ENCODE data around the gene QRFP.

Gene QRFP

GRCh38 chr9:130865921-130866320 is 30.7 kb downstream of the QRFP start:
- Histone ChIP-seq H3K4me1 (ENCODE audit: control insufficient read depth, insufficient read depth, low read length) (peaks cover 67% of the 10 kb centered on the region), H3K9me3 (ENCODE audit: control insufficient read depth in 2 of 2, low read length in 2 of 2) (no peaks in the 10 kb centered on the region), H3K27me3 (ENCODE audit: control insufficient read depth in 1 of 2, insufficient read depth in 2 of 2, low read length in 2 of 2) (no peaks in the 10 kb centered on the region), H3K27ac (ENCODE audit: low read length) (peak overlapping the region; percentile 31), H3K4me3 (ENCODE audit: low read length in 2 of 2) (no peak overlapping the region), H3K9ac (ENCODE audit: low read length in 2 of 2) (no peak overlapping the region), H3K36me3 (ENCODE audit: control insufficient read depth in 2 of 2, insufficient read depth in 2 of 2, low read length in 2 of 2) (peaks cover 15 to 26% of the 10 kb centered on the region in 2 donors)

DNA sequence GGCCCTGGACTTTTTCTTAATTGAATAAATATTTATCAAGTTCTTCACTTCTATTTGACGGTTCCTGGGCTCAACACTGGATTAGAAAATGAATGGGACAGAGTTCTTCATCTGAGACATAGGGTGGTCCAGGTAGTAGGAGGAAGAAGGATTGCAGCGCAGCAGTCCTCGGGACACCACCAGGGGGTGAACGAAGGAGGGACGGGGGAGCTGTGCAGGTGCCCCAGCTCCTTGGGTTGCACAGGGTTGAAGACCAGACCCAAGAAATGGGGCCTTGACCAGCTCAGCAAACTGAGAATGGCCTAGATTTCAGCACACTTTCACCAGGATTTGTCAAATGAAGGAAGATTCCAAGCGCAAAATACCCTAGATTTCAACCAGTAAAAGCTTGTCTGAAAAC is 32.1 kb downstream of the QRFP start:
- H3K9ac ChIP-seq (ENCODE audit: low read length in 2 of 2) = no peak overlapping the region
- peaks cover 70% of the 10 kb centered on the region for H3K4me1 ChIP-seq (ENCODE audit: control insufficient read depth, insufficient read depth, low read length)
- no peak overlapping the region for H3K4me3 ChIP-seq (ENCODE audit: low read length in 2 of 2)
- no peaks in the 10 kb centered on the region for H3K9me3 ChIP-seq (ENCODE audit: control insufficient read depth in 2 of 2, low read length in 2 of 2)
- H3K27me3 ChIP-seq (ENCODE audit: control insufficient read depth in 1 of 2, insufficient read depth in 2 of 2, low read length in 2 of 2) = no peaks in the 10 kb centered on the region
- H3K36me3 ChIP-seq (ENCODE audit: control insufficient read depth in 2 of 2, insufficient read depth in 2 of 2, low read length in 2 of 2) = peaks cover 18 to 22% of the 10 kb centered on the region in 2 donors
- no peak overlapping the region for H3K27ac ChIP-seq (ENCODE audit: low read length)

GRCh38 chr9:130862747-130863146 is 33.9 kb downstream of the QRFP start:
- Histone ChIP-seq H3K36me3 (ENCODE audit: control insufficient read depth in 2 of 2, insufficient read depth in 2 of 2, low read length in 2 of 2) (peaks cover 14 to 21% of the 10 kb centered on the region in 2 donors), H3K9me3 (ENCODE audit: control insufficient read depth in 2 of 2, low read length in 2 of 2) (no peaks in the 10 kb centered on the region), H3K9ac (ENCODE audit: low read length in 2 of 2) (no peak overlapping the region), H3K4me3 (ENCODE audit: low read length in 2 of 2) (no peak overlapping the region), H3K4me1 (ENCODE audit: control insufficient read depth, insufficient read depth, low read length) (peaks cover 81% of the 10 kb centered on the region), H3K27ac (ENCODE audit: low read length) (peak overlapping the region; percentile 67), H3K27me3 (ENCODE audit: control insufficient read depth in 1 of 2, insufficient read depth in 2 of 2, low read length in 2 of 2) (no peaks in the 10 kb centered on the region)

GRCh38 chr9:130862217-130862616 is 34.4 kb downstream of the QRFP start:
- peaks cover 15 to 21% of the 10 kb centered on the region in 2 donors for H3K36me3 ChIP-seq (ENCODE audit: control insufficient read depth in 2 of 2, insufficient read depth in 2 of 2, low read length in 2 of 2)
- H3K27me3 ChIP-seq (ENCODE audit: control insufficient read depth in 1 of 2, insufficient read depth in 2 of 2, low read length in 2 of 2) = no peaks in the 10 kb centered on the region
- no peak overlapping the region for H3K9ac ChIP-seq (ENCODE audit: low read length in 2 of 2)
- peak overlapping the region; percentile 67 for H3K27ac ChIP-seq (ENCODE audit: low read length)
- H3K4me1 ChIP-seq (ENCODE audit: control insufficient read depth, insufficient read depth, low read length) = peaks cover 79% of the 10 kb centered on the region
- H3K4me3 ChIP-seq (ENCODE audit: low read length in 2 of 2) = no peak overlapping the region
- no peaks in the 10 kb centered on the region for H3K9me3 ChIP-seq (ENCODE audit: control insufficient read depth in 2 of 2, low read length in 2 of 2)

- peak overlapping the region in 1 of 2 donors; percentile 47 for H3K4me3 ChIP-seq (ENCODE audit: low read length in 2 of 2)
- no peaks in the 10 kb centered on the region for H3K9me3 ChIP-seq (ENCODE audit: control insufficient read depth in 2 of 2, low read length in 2 of 2)
- H3K4me1 ChIP-seq (ENCODE audit: control insufficient read depth, insufficient read depth, low read length) = peaks cover 72% of the 10 kb centered on the region
- H3K27me3 ChIP-seq (ENCODE audit: control insufficient read depth in 1 of 2, insufficient read depth in 2 of 2, low read length in 2 of 2) = no peaks in the 10 kb centered on the region
- H3K27ac ChIP-seq (ENCODE audit: low read length) = peak overlapping the region; percentile 88
- H3K9ac ChIP-seq (ENCODE audit: low read length in 2 of 2) = peak overlapping the region; percentile 34 to 51
- H3K36me3 ChIP-seq (ENCODE audit: control insufficient read depth in 2 of 2, insufficient read depth in 2 of 2, low read length in 2 of 2) = peaks cover 21 to 22% of the 10 kb centered on the region in 2 donors
Observed at GRCh38 chr9:130861372-130862180, 35.0 kb downstream of the QRFP start.

DNA sequence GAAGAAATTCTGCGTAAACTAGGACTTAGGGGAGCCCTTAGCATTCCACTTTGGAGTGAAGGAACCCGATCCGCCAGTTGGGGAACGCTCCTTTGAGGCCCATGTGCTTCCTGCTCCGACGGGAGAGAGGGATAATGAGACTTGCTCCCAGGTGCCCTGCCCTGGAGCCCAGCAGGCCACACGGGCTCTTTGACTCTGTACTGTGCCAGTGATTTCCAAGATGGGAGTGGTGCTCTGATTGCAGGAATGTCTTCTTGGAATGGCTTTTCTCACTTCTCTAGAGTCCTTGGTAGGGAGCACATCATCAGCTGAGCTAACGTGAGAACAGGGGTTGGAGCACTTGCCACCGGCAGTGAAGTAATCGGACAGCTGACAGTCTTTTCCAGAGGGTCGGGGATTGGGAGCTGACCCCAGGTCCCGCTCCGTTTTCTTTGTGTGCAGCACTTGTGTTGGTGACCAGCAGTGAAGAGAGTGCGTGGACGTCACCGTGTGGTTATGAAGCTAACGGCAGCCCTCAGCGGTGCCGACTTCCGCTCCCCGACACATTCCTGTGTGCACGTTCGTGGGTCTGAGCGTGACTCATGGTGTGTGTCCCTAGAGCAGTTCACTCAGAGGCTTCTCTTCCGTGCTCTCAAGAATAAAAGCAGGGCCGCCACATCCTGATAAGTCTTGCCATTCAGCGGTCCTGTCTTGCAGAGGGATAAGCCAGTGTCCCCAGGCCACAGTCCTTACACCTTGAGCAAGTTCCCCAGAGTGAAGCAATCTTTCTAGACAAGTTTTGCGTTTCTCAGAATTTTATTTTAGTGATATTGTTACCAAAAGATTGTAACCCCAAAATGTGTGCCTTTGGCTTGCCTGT is 35.9 kb downstream of the QRFP start:
- peak overlapping the region; percentile 88 for H3K27ac ChIP-seq (ENCODE audit: low read length)
- peaks cover 26 to 29% of the 10 kb centered on the region in 2 donors for H3K36me3 ChIP-seq (ENCODE audit: control insufficient read depth in 2 of 2, insufficient read depth in 2 of 2, low read length in 2 of 2)
- H3K27me3 ChIP-seq (ENCODE audit: control insufficient read depth in 1 of 2, insufficient read depth in 2 of 2, low read length in 2 of 2) = no peaks in the 10 kb centered on the region
- H3K4me1 ChIP-seq (ENCODE audit: control insufficient read depth, insufficient read depth, low read length) = peaks cover 71% of the 10 kb centered on the region
- peak overlapping the region; percentile 47 to 71 for H3K9ac ChIP-seq (ENCODE audit: low read length in 2 of 2)
- H3K4me3 ChIP-seq (ENCODE audit: low read length in 2 of 2) = peak overlapping the region; percentile 28 to 52
- no peaks in the 10 kb centered on the region for H3K9me3 ChIP-seq (ENCODE audit: control insufficient read depth in 2 of 2, low read length in 2 of 2)

GRCh38 chr9:130858739-130859705 is 37.6 kb downstream of the QRFP start:
- no peaks in the 10 kb centered on the region for H3K27me3 ChIP-seq (ENCODE audit: control insufficient read depth in 1 of 2, insufficient read depth in 2 of 2, low read length in 2 of 2)
- H3K4me3 ChIP-seq (ENCODE audit: low read length in 2 of 2) = peak overlapping the region in 1 of 2 donors; percentile 15
- H3K36me3 ChIP-seq (ENCODE audit: control insufficient read depth in 2 of 2, insufficient read depth in 2 of 2, low read length in 2 of 2) = peaks cover 31 to 41% of the 10 kb centered on the region in 2 donors
- peaks cover 68% of the 10 kb centered on the region for H3K4me1 ChIP-seq (ENCODE audit: control insufficient read depth, insufficient read depth, low read length)
- peak overlapping the region in 1 of 2 donors; percentile 34 for H3K9ac ChIP-seq (ENCODE audit: low read length in 2 of 2)
- H3K27ac ChIP-seq (ENCODE audit: low read length) = peak overlapping the region; percentile 67
- no peaks in the 10 kb centered on the region for H3K9me3 ChIP-seq (ENCODE audit: control insufficient read depth in 2 of 2, low read length in 2 of 2)

DNA sequence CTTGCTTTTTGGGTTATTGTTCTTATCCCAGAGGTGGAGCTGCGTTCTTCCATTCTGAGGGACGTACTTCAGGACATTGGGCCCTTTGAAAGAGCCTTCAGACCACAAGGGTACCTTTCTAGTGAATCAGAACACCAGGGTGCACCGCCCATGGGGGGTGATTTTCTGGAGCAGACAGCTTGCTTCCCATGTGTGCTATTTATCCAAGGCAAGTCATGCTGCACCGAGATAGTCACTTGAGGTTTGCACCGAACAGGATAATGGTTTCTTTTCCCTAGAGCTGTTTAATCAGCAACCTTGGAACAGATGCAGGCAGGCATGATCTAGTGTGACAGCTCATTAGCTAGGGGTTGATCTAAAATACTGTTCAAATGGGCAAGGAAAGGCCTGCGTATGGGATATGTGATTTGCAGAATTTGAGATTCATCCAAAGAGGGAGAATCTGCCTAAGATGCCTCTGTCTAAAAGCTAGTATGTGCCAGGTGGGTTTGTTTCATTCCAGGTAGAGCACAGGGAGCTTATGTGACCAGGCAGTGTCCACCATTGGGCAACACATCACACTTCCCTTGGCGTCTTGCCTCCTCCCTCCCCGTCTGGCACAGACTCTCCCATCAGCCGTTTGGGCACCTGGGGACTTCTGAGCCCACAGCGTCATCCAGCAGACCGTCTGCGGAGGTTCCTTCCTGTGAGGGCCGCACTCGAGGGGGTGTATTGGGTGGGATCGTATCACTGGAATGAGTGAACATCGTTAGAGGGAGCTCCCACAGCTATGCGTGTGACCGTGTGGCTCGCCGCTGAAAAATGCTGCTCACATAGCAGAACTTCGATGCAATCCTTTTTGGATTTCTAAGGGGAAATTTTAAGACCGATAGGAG is 38.5 kb downstream of the QRFP start:
- H3K9ac ChIP-seq (ENCODE audit: low read length in 2 of 2) = peak overlapping the region in 1 of 2 donors; percentile 29
- H3K9me3 ChIP-seq (ENCODE audit: control insufficient read depth in 2 of 2, low read length in 2 of 2) = no peaks in the 10 kb centered on the region
- H3K27me3 ChIP-seq (ENCODE audit: control insufficient read depth in 1 of 2, insufficient read depth in 2 of 2, low read length in 2 of 2) = no peaks in the 10 kb centered on the region
- H3K4me1 ChIP-seq (ENCODE audit: control insufficient read depth, insufficient read depth, low read length) = peaks cover 60% of the 10 kb centered on the region
- H3K36me3 ChIP-seq (ENCODE audit: control insufficient read depth in 2 of 2, insufficient read depth in 2 of 2, low read length in 2 of 2) = peaks cover 31 to 43% of the 10 kb centered on the region in 2 donors
- peak overlapping the region in 1 of 2 donors; percentile 29 for H3K4me3 ChIP-seq (ENCODE audit: low read length in 2 of 2)
- peak overlapping the region; percentile 67 for H3K27ac ChIP-seq (ENCODE audit: low read length)

DNA sequence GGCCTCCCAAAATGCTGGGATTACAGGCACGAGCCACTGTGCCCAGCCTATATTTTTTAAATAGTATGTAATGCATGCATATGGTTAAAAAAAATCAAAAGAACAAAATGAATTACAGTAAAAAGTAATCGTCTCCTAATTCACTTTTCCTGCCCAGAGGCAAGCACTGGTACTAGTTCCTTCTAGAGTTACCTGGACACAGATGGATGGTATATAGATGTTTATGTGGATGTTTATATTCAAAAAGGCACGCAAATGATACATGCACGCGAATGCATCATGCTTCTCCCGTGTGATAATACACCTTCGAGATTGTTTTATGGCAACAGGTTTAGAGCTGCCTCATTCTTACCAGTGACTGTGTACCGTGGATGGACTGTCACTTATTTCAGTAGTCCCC is 40.1 kb downstream of the QRFP start:
- H3K36me3 ChIP-seq (ENCODE audit: control insufficient read depth in 2 of 2, insufficient read depth in 2 of 2, low read length in 2 of 2) = peaks cover 24 to 38% of the 10 kb centered on the region in 2 donors
- H3K9me3 ChIP-seq (ENCODE audit: control insufficient read depth in 2 of 2, low read length in 2 of 2) = no peaks in the 10 kb centered on the region
- no peak overlapping the region for H3K9ac ChIP-seq (ENCODE audit: low read length in 2 of 2)
- H3K27ac ChIP-seq (ENCODE audit: low read length) = no peak overlapping the region
- H3K4me1 ChIP-seq (ENCODE audit: control insufficient read depth, insufficient read depth, low read length) = peaks cover 51% of the 10 kb centered on the region
- H3K4me3 ChIP-seq (ENCODE audit: low read length in 2 of 2) = no peak overlapping the region
- H3K27me3 ChIP-seq (ENCODE audit: control insufficient read depth in 1 of 2, insufficient read depth in 2 of 2, low read length in 2 of 2) = no peaks in the 10 kb centered on the region
